Activated T-helper 1 cell treated with anti-CD3 and anti-CD28 coated beads, Interleukin-12 subunit alpha, Interleukin-12 subunit beta, Interleukin-2, Interleukin-4 antibody, amounts not matched to agents 30 ng/mL and 10 ng/mL and 1 ng/mL, durations not matched to agents 14 hours and 24 hours and 36 hours (primary cell): Measurements from ENCODE around the gene PTGER3. TPM values are rescaled to one million over a fixed set of nuclear protein-coding genes. Genes with fewer than 3 reads are reported as not detected.

Experiments
- DNase-seq: peaks from one replicate; pipeline ENCODE4 v3.0.0; 2021; ENCODE audit warnings: low spot score
- H3K27ac Mint-ChIP-seq: one replicate; pipeline ENCODE4 v1.8.0; 2021; ENCODE audit warnings: mild to moderate bottlenecking, mixed read lengths
- H3K27me3 Mint-ChIP-seq: one replicate; pipeline ENCODE4 v1.8.0; 2022; ENCODE audit warnings: mild to moderate bottlenecking, moderate library complexity, mixed read lengths; ENCODE audit not compliant: insufficient read depth
- H3K36me3 Mint-ChIP-seq: one replicate; pipeline ENCODE4 v1.8.0; 2021; ENCODE audit warnings: low read depth, mixed read lengths
- H3K4me1 Mint-ChIP-seq: one replicate; pipeline ENCODE4 v1.8.0; 2021; ENCODE audit warnings: low read depth, mixed read lengths
- H3K4me3 Mint-ChIP-seq: one replicate; pipeline ENCODE4 v1.8.0; 2021; ENCODE audit warnings: mild to moderate bottlenecking, moderate library complexity, mixed read lengths
- H3K9me3 Mint-ChIP-seq: one replicate; pipeline ENCODE4 v1.8.0; 2021; ENCODE audit warnings: mixed read lengths
- intact Hi-C: fragments of 100-400 bp; cut with micrococcal nuclease; formaldehyde crosslinking; loops from one replicate; pipeline ENCODE4 v1.15.1; 2024
- total RNA-seq: library from RNA; stranded (reverse); gene quantifications from 2 replicates; pipeline ENCODE4 v1.2.3, GENCODE V29; 2022

Gene PTGER3
- total RNA-seq, 1 donor from 2014 or later, result 1.4 TPM

- H3K36me3 Mint-ChIP-seq, result no peaks in the 10 kb centered on the region
- peaks cover 18% of the 10 kb centered on the region for H3K4me1 Mint-ChIP-seq
- H3K4me3 Mint-ChIP-seq, result no peak overlapping the region
- H3K9me3 Mint-ChIP-seq, result no peaks in the 10 kb centered on the region
- H3K27me3 Mint-ChIP-seq, result peaks cover 47% of the 10 kb centered on the region
- DNase-seq, result no peak
- no peak overlapping the region for H3K27ac Mint-ChIP-seq
- intact Hi-C loops, result loop anchor here (5.0 to 10.0 kb wide), 2 partner anchors 128 to 300 kb away; no protein-coding TSS in a partner anchor
These were observed 2.8 kb downstream of the PTGER3 start for GRCh38 chr1:71044833-71045232.

GRCh38 chr1:71043065-71043464 is 4.6 kb downstream of the PTGER3 start:
- no peak for DNase-seq
- peaks cover 31% of the 10 kb centered on the region for H3K27me3 Mint-ChIP-seq
- H3K36me3 Mint-ChIP-seq, result no peaks in the 10 kb centered on the region
- peaks cover 9% of the 10 kb centered on the region for H3K4me1 Mint-ChIP-seq
- intact Hi-C loops, result loop anchor here (10.0 kb wide), 1 partner anchor 298 kb away; no protein-coding TSS in a partner anchor
- no peaks in the 10 kb centered on the region for H3K9me3 Mint-ChIP-seq
- H3K27ac Mint-ChIP-seq, result no peak overlapping the region
- H3K4me3 Mint-ChIP-seq, result no peak overlapping the region

DNA sequence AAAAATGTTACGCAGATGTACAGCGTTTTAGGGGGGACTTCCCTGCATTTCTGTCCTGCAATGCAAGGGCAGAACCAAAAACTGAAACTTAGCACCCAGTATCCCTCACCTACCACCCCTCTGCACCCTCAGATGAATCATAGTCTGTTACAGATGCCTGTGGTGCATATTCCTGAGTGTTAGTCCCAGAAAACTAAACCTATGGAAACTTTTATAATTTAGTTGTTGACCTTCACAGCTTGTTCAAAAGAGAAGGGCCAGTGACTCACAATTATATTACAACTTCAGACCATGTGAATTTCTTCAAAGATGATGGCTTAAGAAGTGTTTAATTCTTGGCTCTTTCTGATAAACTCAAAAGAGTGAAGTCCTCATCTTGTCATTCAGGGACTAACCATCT is 5.8 kb downstream of the PTGER3 start:
- DNase-seq, result no peak
- intact Hi-C loops, result loop anchor here (10.0 kb wide), 1 partner anchor 297 kb away; no protein-coding TSS in a partner anchor

DNA sequence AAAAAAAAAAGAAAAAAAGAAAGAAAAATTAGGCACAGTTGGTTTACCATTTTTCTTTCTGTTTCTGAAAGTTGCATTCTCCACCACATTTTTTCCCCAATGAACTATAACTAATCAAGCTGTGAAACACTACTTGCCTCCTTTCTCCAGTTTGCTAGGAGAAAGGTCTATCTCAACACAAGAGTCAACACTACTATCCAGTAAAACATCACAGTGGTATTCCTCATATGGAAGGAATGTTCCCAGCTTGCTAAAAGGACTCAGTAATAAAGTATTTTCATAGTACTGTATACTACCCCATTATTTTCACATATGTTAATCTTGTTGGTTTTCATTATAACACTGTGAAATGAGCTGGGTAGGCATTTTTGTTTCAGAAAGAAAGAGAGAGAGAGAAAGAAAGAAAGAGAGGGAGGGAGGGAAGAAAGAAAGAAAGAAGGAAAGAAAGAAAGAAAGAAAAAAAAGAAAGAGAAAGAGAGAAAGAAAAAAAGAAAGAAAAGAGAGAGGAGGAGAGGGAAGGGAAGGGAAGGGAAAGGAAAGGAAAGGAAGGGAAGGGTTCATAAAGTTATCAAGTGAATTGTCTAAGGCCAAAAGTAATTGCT is 7.9 kb downstream of the PTGER3 start:
- Mint-ChIP-seq H3K36me3 (no peaks in the 10 kb centered on the region), H3K4me3 (no peak overlapping the region), H3K4me1 (peaks cover 5% of the 10 kb centered on the region), H3K9me3 (no peaks in the 10 kb centered on the region), H3K27me3 (peaks cover 10% of the 10 kb centered on the region), H3K27ac (no peak overlapping the region)
- DNase-seq, result no peak
- intact Hi-C loops, result loop anchor here (10.0 kb wide), 1 partner anchor 295 kb away; no protein-coding TSS in a partner anchor

More for the DNA sequence above, 5.8 kb downstream of the PTGER3 start:
- H3K27me3 Mint-ChIP-seq, result peaks cover 23% of the 10 kb centered on the region
- H3K9me3 Mint-ChIP-seq, result no peaks in the 10 kb centered on the region
- H3K4me1 Mint-ChIP-seq, result peaks cover 12% of the 10 kb centered on the region
- no peak overlapping the region for H3K27ac Mint-ChIP-seq
- H3K4me3 Mint-ChIP-seq, result no peak overlapping the region
- H3K36me3 Mint-ChIP-seq, result no peaks in the 10 kb centered on the region

DNA sequence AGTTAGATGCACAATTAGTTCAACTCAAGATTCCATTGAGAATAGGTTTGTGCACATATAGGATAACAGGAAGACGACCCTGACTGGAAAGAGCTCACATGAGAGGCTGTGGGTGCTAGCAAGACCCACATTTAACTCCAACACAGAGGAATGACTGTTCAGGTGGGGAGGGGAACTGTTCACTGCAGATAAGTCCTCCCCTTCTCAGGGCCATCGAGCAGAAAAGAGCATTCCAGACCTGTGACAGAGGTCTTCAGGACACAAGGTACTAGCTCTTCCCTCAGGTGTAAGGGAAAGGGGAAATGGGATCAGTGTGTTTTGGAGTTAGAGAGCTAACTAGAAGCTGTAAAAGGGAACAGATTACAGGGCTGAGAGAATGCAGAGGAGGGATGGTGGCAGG is 8.7 kb downstream of the PTGER3 start:
- H3K9me3 Mint-ChIP-seq, result no peaks in the 10 kb centered on the region
- H3K4me3 Mint-ChIP-seq, result no peak overlapping the region
- intact Hi-C loops, result no loop called here
- H3K27ac Mint-ChIP-seq, result no peak overlapping the region
- DNase-seq, result no peak
- peaks cover 5% of the 10 kb centered on the region for H3K4me1 Mint-ChIP-seq
- H3K27me3 Mint-ChIP-seq, result peaks cover 7% of the 10 kb centered on the region
- no peaks in the 10 kb centered on the region for H3K36me3 Mint-ChIP-seq

GRCh38 chr1:71037829-71038620 is 9.6 kb downstream of the PTGER3 start:
- peaks cover 5% of the 10 kb centered on the region for H3K4me1 Mint-ChIP-seq
- DNase-seq, result no peak
- intact Hi-C loops, result no loop called here

GRCh38 chr1:71037066-71037465 is 10.6 kb downstream of the PTGER3 start:
- peaks cover 12% of the 10 kb centered on the region for H3K27me3 Mint-ChIP-seq
- no peak overlapping the region for H3K27ac Mint-ChIP-seq
- no peaks in the 10 kb centered on the region for H3K9me3 Mint-ChIP-seq
- no peak overlapping the region for H3K4me3 Mint-ChIP-seq
- intact Hi-C loops, result no loop called here
- no peak for DNase-seq
- H3K4me1 Mint-ChIP-seq, result peaks cover 5% of the 10 kb centered on the region
- H3K36me3 Mint-ChIP-seq, result no peaks in the 10 kb centered on the region

More at GRCh38 chr1:71037829-71038620, 9.6 kb downstream of the PTGER3 start:
- Mint-ChIP-seq H3K4me3 (no peak overlapping the region), H3K36me3 (no peaks in the 10 kb centered on the region), H3K9me3 (no peaks in the 10 kb centered on the region), H3K27me3 (peaks cover 10% of the 10 kb centered on the region), H3K27ac (no peak overlapping the region)

- H3K36me3 Mint-ChIP-seq, result no peaks in the 10 kb centered on the region
- H3K4me3 Mint-ChIP-seq, result no peak overlapping the region
- H3K27ac Mint-ChIP-seq, result no peak overlapping the region
- peaks cover 9% of the 10 kb centered on the region for H3K27me3 Mint-ChIP-seq
- no peaks in the 10 kb centered on the region for H3K9me3 Mint-ChIP-seq
- DNase-seq, result no peak
- intact Hi-C loops, result no loop called here
- H3K4me1 Mint-ChIP-seq, result peaks cover 5% of the 10 kb centered on the region
These were observed 14.5 kb downstream of the PTGER3 start for GRCh38 chr1:71033136-71033535.

- DNase-seq, result no peak
- Mint-ChIP-seq H3K9me3 (no peaks in the 10 kb centered on the region), H3K36me3 (no peaks in the 10 kb centered on the region), H3K4me1 (no peaks in the 10 kb centered on the region), H3K27ac (no peak overlapping the region), H3K27me3 (peaks cover 9% of the 10 kb centered on the region), H3K4me3 (no peak overlapping the region)
- intact Hi-C loops, result no loop called here
These were observed 16.2 kb downstream of the PTGER3 start for GRCh38 chr1:71031426-71031825.

- peaks cover 5% of the 10 kb centered on the region for H3K27me3 Mint-ChIP-seq
- intact Hi-C loops, result no loop called here
- H3K27ac Mint-ChIP-seq, result no peak overlapping the region
- no peak overlapping the region for H3K4me3 Mint-ChIP-seq
- no peaks in the 10 kb centered on the region for H3K36me3 Mint-ChIP-seq
- no peaks in the 10 kb centered on the region for H3K4me1 Mint-ChIP-seq
- no peaks in the 10 kb centered on the region for H3K9me3 Mint-ChIP-seq
- DNase-seq, result no peak
These were observed 17.6 kb downstream of the PTGER3 start for GRCh38 chr1:71030026-71030425.

DNA sequence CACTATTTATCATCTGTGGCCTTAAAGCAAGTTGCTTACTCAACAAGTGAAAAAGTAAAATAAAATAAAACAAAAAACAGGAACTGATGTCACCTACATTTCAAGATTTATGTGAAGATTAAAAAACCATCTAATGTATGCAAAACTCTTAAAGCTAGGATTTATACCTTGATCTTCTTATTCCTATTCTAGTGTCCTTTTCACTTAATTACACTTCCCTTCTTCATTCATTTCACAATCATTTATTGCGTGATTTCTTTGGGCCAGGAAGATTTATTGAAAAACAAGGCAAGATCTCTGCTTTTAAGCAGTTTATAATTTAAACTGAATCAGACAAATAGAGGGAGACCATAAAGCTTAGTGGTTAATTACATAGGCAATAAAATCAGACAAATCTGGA is 18.6 kb downstream of the PTGER3 start:
- no peaks in the 10 kb centered on the region for H3K9me3 Mint-ChIP-seq
- intact Hi-C loops, result no loop called here
- no peaks in the 10 kb centered on the region for H3K4me1 Mint-ChIP-seq
- no peak overlapping the region for H3K27ac Mint-ChIP-seq
- H3K27me3 Mint-ChIP-seq, result peaks cover 5% of the 10 kb centered on the region
- H3K36me3 Mint-ChIP-seq, result no peaks in the 10 kb centered on the region
- H3K4me3 Mint-ChIP-seq, result no peak overlapping the region
- no peak for DNase-seq

- no peaks in the 10 kb centered on the region for H3K9me3 Mint-ChIP-seq
- DNase-seq, result no peak
These were observed 19.6 kb downstream of the PTGER3 start for GRCh38 chr1:71027991-71028390.

DNA sequence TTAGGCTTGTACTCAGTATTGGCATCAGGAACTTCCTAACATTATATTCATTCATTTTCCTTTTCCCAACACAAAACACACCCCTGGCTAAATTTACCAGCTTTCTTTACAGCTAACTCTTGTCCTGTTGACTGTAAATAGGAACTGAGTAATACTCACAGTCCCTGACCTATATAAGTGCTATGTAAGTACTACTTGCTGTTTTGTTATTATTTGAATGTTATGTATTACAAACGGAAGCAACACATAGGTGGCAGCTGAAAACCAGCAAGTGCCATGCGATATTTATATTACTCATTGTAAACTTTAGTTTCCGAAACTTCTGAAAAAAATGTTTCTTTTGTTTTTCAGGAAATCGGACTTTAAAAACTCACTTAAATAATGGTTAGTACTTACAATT is 21.5 kb downstream of the PTGER3 start:
- no peak for DNase-seq
- intact Hi-C loops, result no loop called here
- Mint-ChIP-seq H3K4me1 (no peaks in the 10 kb centered on the region), H3K4me3 (no peak overlapping the region), H3K36me3 (no peaks in the 10 kb centered on the region), H3K27me3 (peaks cover 3% of the 10 kb centered on the region), H3K27ac (no peak overlapping the region), H3K9me3 (no peaks in the 10 kb centered on the region)

More at GRCh38 chr1:71027991-71028390, 19.6 kb downstream of the PTGER3 start:
- no peak overlapping the region for H3K27ac Mint-ChIP-seq
- H3K36me3 Mint-ChIP-seq, result no peaks in the 10 kb centered on the region
- intact Hi-C loops, result no loop called here
- H3K4me3 Mint-ChIP-seq, result no peak overlapping the region
- no peaks in the 10 kb centered on the region for H3K4me1 Mint-ChIP-seq
- peaks cover 2% of the 10 kb centered on the region for H3K27me3 Mint-ChIP-seq
